B cell (primary cell): ENCODE measurements around the gene LIN54. TPM values are rescaled to one million over a fixed set of nuclear protein-coding genes. Genes with fewer than 3 reads are reported as not detected.

ENCODE experiments used
- ATAC-seq: fragments of 200-7000 bp; cut with Tn5 transposase; one replicate; pipeline ENCODE4 v1.10.0; 2021; ENCODE audit warnings: low read depth, mild to moderate bottlenecking, moderate number of reproducible peaks, moderate library complexity
- CTCF ChIA-PET: fragments of 350-600 bp; sonication (Branson Sonifier 250); formaldehyde crosslinking; loops from one replicate; lab custom pipeline; 2021; ENCODE audit warnings: antibody characterized with exemption, inconsistent platforms; lab: Charles Lee
- POLR2A ChIA-PET: fragments of 350-600 bp; sonication (Branson Sonifier 250); formaldehyde crosslinking; loops from one replicate; lab custom pipeline; 2021; ENCODE audit warnings: antibody characterized with exemption; lab: Charles Lee
- DNase-seq: peaks from one replicate; pipeline ENCODE4 v3.0.0; 2013
- H2AFZ ChIP-seq: 2 replicates; pipeline ENCODE4 v1.6.1; 2012; ENCODE audit warnings: mild to moderate bottlenecking, low read depth, low read length; ENCODE audit not compliant: insufficient read depth, poor library complexity, severe bottlenecking
- H3K27ac ChIP-seq, 2 donors: 1 replicate in 1 of 2; 2 replicates in 1 of 2; pipeline ENCODE4 v1.5.1; 2012 to 2013; ENCODE audit warnings: low read length in 2 of 2, mild to moderate bottlenecking in 2 of 2, moderate library complexity in 1 of 2
- H3K27me3 ChIP-seq, 4 experiments: fragments of 200-600 bp in 1 of 4; sonication (generic) in 1 of 4; replicated peaks in 1 of 4; 1 replicate in 2 of 4; 2 replicates in 2 of 4; pipeline versions ENCODE4 v1.6.1 to v1.7.0; 2013 to 2016; ENCODE audit warnings: low read length in 3 of 4, mild to moderate bottlenecking in 2 of 4, mixed read lengths in 1 of 4, moderate library complexity in 1 of 4; ENCODE audit not compliant: insufficient read depth in 4 of 4, control insufficient read depth in 3 of 4; ENCODE audit errors: control extremely low read depth in 1 of 4
- H3K36me3 ChIP-seq, 2 experiments: replicated peaks in 1 of 2; 1 replicate in 1 of 2; 2 replicates in 1 of 2; pipeline versions ENCODE4 v1.6.1 to v1.7.1; 2013; ENCODE audit warnings: low read length in 1 of 2; ENCODE audit not compliant: insufficient read depth in 2 of 2, control insufficient read depth in 1 of 2; ENCODE audit errors: control extremely low read depth in 1 of 2, extremely low read depth in 1 of 2
- H3K4me1 ChIP-seq, 2 donors: fragments of 200-600 bp in 1 of 2; sonication (generic) in 1 of 2; 1 replicate in 1 of 2; 2 replicates in 1 of 2; pipeline versions ENCODE4 v1.5.1 to v1.6.1; 2013 to 2017; ENCODE audit warnings: low read length in 2 of 2; ENCODE audit not compliant: control insufficient read depth in 2 of 2, insufficient read depth in 2 of 2
- H3K4me2 ChIP-seq: replicated peaks from 2 replicates; pipeline ENCODE3; 2012; ENCODE audit warnings: mild to moderate bottlenecking, low read depth, low read length; ENCODE audit not compliant: poor library complexity, severe bottlenecking
- H3K4me3 ChIP-seq, 5 experiments: fragments of 200-600 bp in 1 of 5; sonication (generic) in 1 of 5; 1 replicate in 3 of 5; 2 replicates in 2 of 5; pipeline versions ENCODE4 v1.5.1 to v1.7.0; 2011 to 2016; ENCODE audit warnings: low read length in 4 of 5, mild to moderate bottlenecking in 4 of 5, low read depth in 2 of 5, control low read depth in 1 of 5, moderate library complexity in 1 of 5; ENCODE audit not compliant: insufficient read depth in 1 of 5; ENCODE audit errors: control extremely low read depth in 1 of 5, extremely low read depth in 1 of 5
- H3K79me2 ChIP-seq: fragments of 200-600 bp; sonication (generic); one replicate; pipeline ENCODE4 v1.6.0; 2016; ENCODE audit warnings: low read length; ENCODE audit not compliant: control insufficient read depth, insufficient read depth
- H3K9ac ChIP-seq: fragments of 200-600 bp; sonication (generic); 2 replicates; pipeline ENCODE4 v1.6.1; 2017; ENCODE audit warnings: mild to moderate bottlenecking, low read length, moderate library complexity
- H3K9me3 ChIP-seq, 3 donors: one replicate each; pipeline versions ENCODE4 v1.6.1 to v1.7.1; 2013; ENCODE audit warnings: low read length in 2 of 3; ENCODE audit not compliant: control insufficient read depth in 2 of 3, insufficient read depth in 1 of 3; ENCODE audit errors: control extremely low read depth in 1 of 3
- H4K20me1 ChIP-seq: 2 replicates; pipeline ENCODE4 v1.6.0; 2012; ENCODE audit warnings: mild to moderate bottlenecking, low read length; ENCODE audit not compliant: insufficient read depth, control insufficient read depth, poor library complexity, severe bottlenecking
- H3K27ac Mint-ChIP-seq: one replicate; pipeline ENCODE4 v1.8.0; 2021; ENCODE audit warnings: mixed read lengths
- H3K27me3 Mint-ChIP-seq: one replicate; pipeline ENCODE4 v1.8.0; 2021; ENCODE audit warnings: mixed read lengths
- H3K4me1 Mint-ChIP-seq: one replicate; pipeline ENCODE4 v1.8.0; 2021; ENCODE audit warnings: mixed read lengths
- H3K4me3 Mint-ChIP-seq: one replicate; pipeline ENCODE4 v1.8.0; 2021; ENCODE audit warnings: mixed read lengths
- H3K9me3 Mint-ChIP-seq: one replicate; pipeline ENCODE4 v1.8.0; 2022; ENCODE audit warnings: mixed read lengths; ENCODE audit not compliant: insufficient read depth
- CTCF ChIP-seq: fragments of 200-600 bp; IDR thresholded peaks from one replicate; pipeline ENCODE4 v1.8.0; 2022; ENCODE audit warnings: antibody characterized with exemption, mild to moderate bottlenecking
- EZH2 ChIP-seq: IDR thresholded peaks from 2 replicates; pipeline ENCODE4 v1.6.1; 2012; ENCODE audit warnings: borderline replicate concordance, low read depth, mild to moderate bottlenecking, moderate library complexity, low read length; ENCODE audit not compliant: insufficient read depth, poor library complexity, severe bottlenecking
- WGBS: methylation state at CpG from one replicate; pipeline ENCODE4 v1.1.5; 2013; ENCODE audit warnings: missing lambda C conversion rate; ENCODE audit not compliant: insufficient coverage; 5-methylcytosine and 5-hydroxymethylcytosine counted together
- intact Hi-C: fragments of 100-400 bp; cut with micrococcal nuclease; formaldehyde crosslinking; loops from one replicate; pipeline ENCODE4 v1.10.0; 2022
- polyA plus RNA-seq: library from polyadenylated mRNA; depleted of rRNA; stranded (reverse); fragments of >200 nt; gene quantifications from 2 replicates; pipeline ENCODE4 v1.2.3, GENCODE V29; 2012
- total RNA-seq, 2 donors: library from RNA; stranded (reverse); fragments of 120-200 nt in 1 of 2; gene quantifications; 1 replicate in 1 of 2; 2 replicates in 1 of 2; pipeline versions ENCODE4 v1.2.3 to v1.2.4, GENCODE V29; 2013 to 2022

LIN54 gene
- total and polyA plus RNA-seq, 2 donors (not counting 1 experiment from before 2014, with no cell fraction given) = 3.8 to 19.2 TPM

GRCh38 chr4:82898322-82899243 is 112.0 kb downstream of the LIN54 start:
- Histone ChIP-seq H3K9ac (peak overlapping the region; percentile 92), H4K20me1 (no peaks in the 10 kb centered on the region), H2AFZ (no peak overlapping the region), H3K27ac (peak overlapping the region in 1 of 2 donors; percentile 98), H3K36me3 (peaks cover 8 to 26% of the 10 kb centered on the region in 2 experiments), H3K4me3 (peak overlapping the region in 3 of 5 experiments; percentile 82 to 92 (median 92)), H3K9me3 (no peaks in the 10 kb centered on the region), H3K4me2 (peak overlapping the region; percentile 80), H3K27me3 (no peaks in the 10 kb centered on the region), H3K79me2 (peaks cover 53% of the 10 kb centered on the region), H3K4me1 (peaks cover 22 to 27% of the 10 kb centered on the region in 2 donors)
- peak overlapping the region; percentile 61 for H3K27ac Mint-ChIP-seq
- no CpG with 5 or more reads among the region's 7 CpGs for WGBS
- H3K9me3 Mint-ChIP-seq = no peaks in the 10 kb centered on the region
- no peak for ATAC-seq
- no peak overlapping the region for H3K4me3 Mint-ChIP-seq
- TF ChIP-seq CTCF (peak; percentile 70), EZH2 (no peak)
- ChIA-PET POLR2A (interaction anchor here (2.1 kb wide), 1 partner anchor 524 kb away, joined by 7 read pairs; the partner anchor contains the start of gene HNRNPD), CTCF (no interaction called here)
- peak; percentile 49 for DNase-seq
- H3K27me3 Mint-ChIP-seq = no peaks in the 10 kb centered on the region
- intact Hi-C loops = loop anchor here (10.0 kb wide), 1 partner anchor 586 kb away; the partner anchor contains the start of gene ABRAXAS1
- H3K4me1 Mint-ChIP-seq = peaks cover 7% of the 10 kb centered on the region

GRCh38 chr4:82896755-82897154 is 113.9 kb downstream of the LIN54 start:
- DNase-seq (no peak), ATAC-seq (no peak)
- no CpG with 5 or more reads among the region's 1 CpG for WGBS
- intact Hi-C loops = loop anchor here (10.0 kb wide), 1 partner anchor 588 kb away; the partner anchor contains the start of gene ABRAXAS1
- no peaks in the 10 kb centered on the region for H3K9me3 Mint-ChIP-seq
- Histone ChIP-seq H3K9ac (no peak overlapping the region), H3K4me2 (no peak overlapping the region), H3K9me3 (no peaks in the 10 kb centered on the region), H3K36me3 (peaks cover 10 to 26% of the 10 kb centered on the region in 2 experiments), H3K27ac (no peak overlapping the region), H3K27me3 (no peaks in the 10 kb centered on the region), H3K79me2 (peaks cover 36% of the 10 kb centered on the region), H3K4me3 (no peak overlapping the region), H2AFZ (no peak overlapping the region), H4K20me1 (no peaks in the 10 kb centered on the region), H3K4me1 (peaks cover 24 to 29% of the 10 kb centered on the region in 2 donors)
- POLR2A ChIA-PET = no interaction called here
- H3K27me3 Mint-ChIP-seq = no peaks in the 10 kb centered on the region
- TF ChIP-seq EZH2 (no peak), CTCF (no peak)
- CTCF ChIA-PET = no interaction called here
- no peak overlapping the region for H3K27ac Mint-ChIP-seq
- peaks cover 13% of the 10 kb centered on the region for H3K4me1 Mint-ChIP-seq
- H3K4me3 Mint-ChIP-seq = no peak overlapping the region
